Ureter (tissue), 1 donor: ENCODE results near the gene RALA. TPM values are rescaled to one million over a fixed set of nuclear protein-coding genes. Genes with fewer than 3 reads are reported as not detected.
A peak's percentile ranks its signal among the peaks of the same experiment; 100 is the strongest.
"Not testable (repeated sequence)": the region's sequence is repeated elsewhere in the genome, so short reads cannot be mapped to it uniquely, and the experiment has no call there.

Experiments
- DNase-seq: peaks from one replicate; pipeline ENCODE4 v3.0.0-alpha.2; 2020; ENCODE audit warnings: low spot score
- total RNA-seq: library from RNA; stranded (reverse); gene quantifications from one replicate; pipeline ENCODE4 v1.2.4, GENCODE V29; 2023
- donor health status: DM: yes; HTN: yes; CAD: no.

Gene RALA
- total RNA-seq, 1 donor from 2014 or later, result 20.0 TPM

DNA sequence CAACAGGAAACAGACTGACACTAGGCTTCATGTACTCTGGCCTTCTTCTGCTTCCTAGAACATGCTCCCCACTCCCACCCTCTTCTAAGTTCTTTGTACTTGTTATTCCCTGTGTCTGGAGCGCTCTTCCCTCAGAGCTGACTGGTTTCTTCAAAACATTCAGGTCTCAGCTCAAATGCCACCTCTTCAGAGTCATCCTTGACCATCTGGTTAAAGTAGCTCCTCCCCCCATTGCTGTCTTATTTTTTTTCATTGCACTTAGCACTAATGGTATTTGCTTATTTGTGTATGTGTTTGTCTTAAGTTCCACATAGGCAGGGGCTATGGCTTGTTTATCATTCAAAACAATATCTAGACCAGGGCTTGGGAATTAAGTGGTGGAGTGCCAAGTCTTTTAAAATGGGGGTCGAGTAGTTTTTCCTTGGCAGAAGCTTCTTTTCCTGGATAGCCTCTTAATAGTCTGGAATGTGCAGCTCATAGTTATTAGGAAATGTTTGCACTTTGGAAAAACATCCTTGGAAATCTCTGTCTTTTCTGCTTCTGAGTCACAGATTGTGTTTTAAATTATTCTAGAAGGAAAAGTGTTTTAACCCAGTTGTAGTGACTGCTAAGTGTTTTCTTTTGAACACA, 60.0 kb downstream of the RALA start:
- DNase-seq, result no peak

DNA sequence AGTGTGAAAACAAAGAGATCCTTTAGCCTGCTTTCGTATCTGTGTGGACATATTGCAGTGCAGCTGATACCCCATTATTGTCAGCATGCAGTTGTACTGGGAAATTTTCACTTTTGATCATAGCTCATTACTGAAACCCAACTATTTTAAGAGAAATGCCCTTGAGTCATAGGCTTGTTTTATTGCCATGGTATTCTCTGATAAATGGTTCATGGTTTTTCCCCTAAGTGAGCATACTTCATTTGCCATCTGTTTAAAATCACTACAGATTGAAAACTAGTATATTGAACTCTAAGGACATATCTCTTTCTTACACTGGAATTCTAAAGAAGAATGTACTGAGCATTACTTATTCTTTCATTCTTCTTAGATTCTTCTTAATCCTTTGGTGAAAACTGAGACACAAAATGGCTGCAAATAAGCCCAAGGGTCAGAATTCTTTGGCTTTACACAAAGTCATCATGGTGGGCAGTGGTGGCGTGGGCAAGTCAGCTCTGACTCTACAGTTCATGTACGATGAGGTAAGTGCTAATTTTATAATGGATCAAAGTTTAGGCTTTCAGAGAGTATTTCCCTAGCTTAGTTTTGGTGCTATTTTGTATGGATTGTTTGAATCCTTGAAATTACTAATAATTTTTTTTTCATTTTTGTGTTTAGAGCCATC, 63.0 kb downstream of the RALA start:
- DNase-seq, result no peak

- DNase-seq, result no peak
Measured at GRCh38 chr7:39688611-39689480, 65.5 kb downstream of the RALA start.

GRCh38 chr7:39691821-39692220, 68.4 kb downstream of the RALA start:
- no peak for DNase-seq

DNA sequence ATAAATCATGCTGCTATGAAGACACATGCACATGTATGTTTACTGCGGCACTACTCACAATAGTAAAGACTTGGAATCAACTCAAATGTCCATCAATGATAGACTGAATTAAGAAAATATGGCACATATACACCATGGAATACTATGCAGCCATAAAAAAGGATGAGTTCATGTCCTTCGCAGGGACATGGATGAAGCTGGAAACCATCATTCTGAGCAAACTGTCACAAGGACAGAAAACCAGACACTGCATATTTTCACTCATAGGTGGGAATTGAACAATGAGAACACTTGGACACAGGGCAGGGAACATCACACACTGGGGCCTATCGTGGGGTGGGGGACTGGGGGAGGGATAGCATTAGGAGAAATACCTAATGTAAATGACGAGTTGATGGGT, 69.7 kb downstream of the RALA start:
- DNase-seq, result not testable (repeated sequence)

DNA sequence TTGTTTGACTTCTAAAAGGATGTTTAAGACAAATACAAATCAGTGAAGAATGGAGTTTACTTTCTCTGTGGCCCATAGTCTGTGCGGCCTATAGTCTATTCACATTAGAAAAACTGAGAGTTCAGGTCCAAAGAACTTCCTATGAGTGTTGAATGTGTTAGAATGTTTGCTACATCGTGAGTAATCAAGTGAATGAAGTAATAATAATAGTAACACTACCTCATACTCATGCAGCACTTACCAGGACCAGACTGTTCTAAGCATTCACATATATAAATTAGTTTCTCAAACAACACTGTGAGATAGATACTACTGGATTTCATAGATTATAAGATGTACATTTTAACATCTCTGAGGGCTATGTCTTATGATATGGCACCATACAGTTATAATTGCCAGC, 70.4 kb downstream of the RALA start:
- no peak for DNase-seq

DNA sequence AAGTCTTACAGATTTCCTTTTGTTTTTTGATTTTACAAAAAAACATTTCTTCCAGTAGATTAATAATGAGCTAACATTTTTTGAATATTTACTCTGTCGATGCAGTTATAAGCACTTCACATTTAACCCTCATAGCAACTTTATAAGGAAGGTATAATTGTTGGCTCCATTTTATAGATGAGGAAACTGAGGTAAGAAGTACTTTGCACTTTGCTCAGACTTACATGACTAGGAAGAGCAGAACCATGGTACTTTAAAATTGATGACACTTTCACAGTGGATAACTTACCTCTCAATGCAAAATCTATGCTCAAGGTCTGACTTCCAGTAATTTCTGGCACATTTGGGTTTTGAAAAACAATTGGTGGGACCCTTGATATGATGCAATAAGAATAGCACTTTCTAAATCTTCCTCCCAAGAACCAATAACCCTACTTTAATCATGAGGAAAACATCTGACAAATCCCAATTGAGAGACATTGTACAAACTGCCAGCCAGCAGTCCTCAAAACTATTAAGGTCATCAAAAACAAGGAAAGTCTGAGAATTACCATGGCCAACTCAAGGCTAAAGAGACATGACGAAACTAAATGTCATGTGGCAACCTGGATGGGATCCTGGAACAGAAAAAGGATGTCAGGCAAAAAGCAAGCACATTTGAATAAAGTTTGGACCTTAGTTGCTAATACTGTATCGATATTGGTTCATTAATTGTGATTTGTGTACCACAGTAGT, 72.6 kb downstream of the RALA start:
- DNase-seq, result no peak

DNA sequence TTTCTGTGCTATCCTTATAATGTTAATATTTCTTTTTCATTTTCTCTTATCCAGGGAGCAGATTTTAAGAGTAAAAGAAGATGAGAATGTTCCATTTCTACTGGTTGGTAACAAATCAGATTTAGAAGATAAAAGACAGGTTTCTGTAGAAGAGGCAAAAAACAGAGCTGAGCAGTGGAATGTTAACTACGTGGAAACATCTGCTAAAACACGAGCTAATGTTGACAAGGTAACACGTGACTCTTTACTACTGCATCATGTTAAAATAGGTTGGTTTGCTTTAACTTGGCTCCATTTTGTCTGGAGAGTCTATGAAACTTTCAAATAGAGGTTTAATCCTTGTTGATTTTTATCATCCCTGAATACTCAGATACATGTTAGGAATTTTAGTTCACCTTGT, 73.3 kb downstream of the RALA start:
- DNase-seq, result no peak

- DNase-seq, result no peak
Measured at GRCh38 chr7:39697483-39697882, 74.1 kb downstream of the RALA start.

DNA sequence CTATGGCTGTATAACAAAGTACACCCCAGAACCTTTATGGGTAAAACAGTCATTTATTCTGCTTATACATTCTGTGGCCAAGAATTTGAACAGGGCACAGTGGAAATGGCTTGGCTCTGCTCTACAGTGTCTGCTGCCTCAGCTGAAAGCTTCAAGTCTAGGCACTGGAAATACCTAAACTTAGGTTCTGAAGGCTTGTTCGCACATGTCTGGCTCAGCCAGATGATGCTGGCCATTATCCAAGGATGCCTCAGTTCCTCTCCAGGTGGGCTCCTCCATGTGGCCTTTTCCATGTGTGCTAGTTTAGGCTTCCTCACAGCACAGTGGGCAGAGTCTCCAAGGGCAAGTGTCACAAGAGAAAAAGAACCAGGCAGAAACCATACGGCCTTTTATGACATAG, 76.8 kb downstream of the RALA start:
- no peak for DNase-seq

DNA sequence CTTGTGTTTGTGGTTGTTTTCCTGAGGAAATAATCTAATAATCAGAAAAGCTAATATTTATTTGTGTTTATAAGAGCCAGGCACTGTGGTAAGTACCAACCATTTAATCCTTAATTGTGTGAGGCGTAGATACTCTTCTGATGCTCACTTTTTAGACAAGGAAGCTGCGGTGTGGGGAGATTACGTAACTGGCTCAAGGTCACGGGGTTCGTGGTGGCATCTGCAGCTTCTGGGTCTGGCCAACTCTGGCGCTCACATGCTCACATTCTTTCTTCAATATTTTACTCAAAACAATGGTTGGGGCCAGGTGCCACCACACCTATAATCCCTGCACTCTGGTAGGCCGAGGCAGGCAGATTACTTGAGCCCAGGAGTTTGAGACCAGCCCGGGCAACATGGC, 77.6 kb downstream of the RALA start:
- no peak for DNase-seq

DNA sequence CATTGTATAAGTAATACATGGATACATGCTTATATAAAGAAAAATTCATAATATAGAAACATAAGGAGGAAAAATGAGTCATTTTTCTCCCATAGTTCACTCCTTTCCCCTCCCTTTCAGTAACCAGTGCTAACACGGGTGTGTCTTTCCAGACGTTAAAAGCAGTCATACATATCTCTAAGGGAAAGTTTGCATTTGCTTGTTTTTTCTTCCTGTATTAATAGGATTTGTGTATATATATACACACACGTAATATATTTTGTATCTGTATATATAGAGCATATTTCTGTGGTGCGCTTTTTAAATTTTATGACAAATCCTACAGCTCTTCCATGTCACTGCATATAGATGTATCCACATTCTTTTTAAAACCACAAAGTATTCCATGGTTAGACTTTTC, 78.8 kb downstream of the RALA start:
- DNase-seq, result no peak

DNA sequence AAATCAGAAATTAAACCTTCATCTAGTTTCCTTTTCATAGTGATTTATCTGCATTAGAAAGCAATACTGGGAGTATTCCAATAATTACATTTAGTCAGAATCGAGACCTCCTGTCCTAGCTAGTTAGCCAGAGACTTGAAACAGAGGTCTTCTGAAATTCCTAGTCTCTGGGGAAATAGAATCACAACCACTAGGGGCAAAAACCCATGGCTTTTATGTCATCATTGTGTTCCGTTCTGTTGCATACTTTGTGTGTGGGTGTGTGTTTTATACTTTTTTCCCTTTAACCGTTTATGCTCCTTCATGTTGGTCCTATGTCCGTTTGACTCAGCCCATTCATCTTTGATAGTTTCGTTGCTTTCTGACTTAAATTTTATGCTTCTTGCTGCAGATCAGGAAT, 79.8 kb downstream of the RALA start:
- DNase-seq, result no peak

DNA sequence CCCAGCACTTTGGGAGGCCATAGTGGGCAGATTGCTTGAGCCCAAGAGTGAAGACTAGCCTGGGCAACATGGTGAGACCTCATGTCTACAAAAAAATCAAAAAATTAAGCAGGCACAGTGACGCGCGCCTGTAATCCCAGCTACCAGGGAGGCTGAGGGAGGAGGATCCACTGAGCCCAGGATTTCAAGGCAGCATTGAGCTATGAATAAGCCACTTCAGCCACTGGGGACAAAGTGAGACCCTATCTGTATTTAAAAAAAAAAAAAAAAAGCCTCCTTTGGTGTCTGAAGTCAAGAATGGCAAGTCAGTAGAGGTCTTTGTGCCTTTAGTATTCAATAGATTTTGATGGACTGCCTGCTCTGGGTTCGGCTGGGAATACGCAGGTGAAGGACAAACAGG, 85.7 kb downstream of the RALA start:
- no peak for DNase-seq

DNA sequence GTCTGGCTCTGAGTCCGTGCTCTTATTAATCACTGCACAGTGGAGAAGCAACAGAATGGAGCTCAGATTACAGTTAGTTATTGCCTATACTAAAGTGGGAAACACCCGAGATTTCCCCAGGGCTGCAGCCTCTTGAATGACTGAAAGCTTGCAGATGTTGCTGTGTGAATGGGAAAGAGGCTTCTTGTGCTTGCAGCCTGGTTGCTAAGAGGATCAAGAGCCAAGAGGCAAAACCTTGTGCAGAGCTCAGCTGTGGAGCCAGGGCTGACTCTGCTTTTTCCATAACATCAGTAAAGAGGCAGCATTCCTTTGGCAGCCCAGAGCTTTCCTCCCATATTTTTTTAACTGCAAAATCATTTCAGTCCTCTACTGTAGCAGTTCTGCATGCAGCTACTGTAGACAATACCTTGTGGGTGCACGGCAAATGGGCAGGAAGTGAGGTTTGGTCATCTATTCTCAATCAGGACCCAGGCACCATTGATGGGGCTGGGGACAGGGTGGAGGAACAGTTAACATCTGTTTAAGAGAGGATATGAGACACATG, 86.5 kb downstream of the RALA start:
- DNase-seq, result no peak

GRCh38 chr7:39712751-39713150, 89.4 kb downstream of the RALA start:
- DNase-seq, result no peak

DNA sequence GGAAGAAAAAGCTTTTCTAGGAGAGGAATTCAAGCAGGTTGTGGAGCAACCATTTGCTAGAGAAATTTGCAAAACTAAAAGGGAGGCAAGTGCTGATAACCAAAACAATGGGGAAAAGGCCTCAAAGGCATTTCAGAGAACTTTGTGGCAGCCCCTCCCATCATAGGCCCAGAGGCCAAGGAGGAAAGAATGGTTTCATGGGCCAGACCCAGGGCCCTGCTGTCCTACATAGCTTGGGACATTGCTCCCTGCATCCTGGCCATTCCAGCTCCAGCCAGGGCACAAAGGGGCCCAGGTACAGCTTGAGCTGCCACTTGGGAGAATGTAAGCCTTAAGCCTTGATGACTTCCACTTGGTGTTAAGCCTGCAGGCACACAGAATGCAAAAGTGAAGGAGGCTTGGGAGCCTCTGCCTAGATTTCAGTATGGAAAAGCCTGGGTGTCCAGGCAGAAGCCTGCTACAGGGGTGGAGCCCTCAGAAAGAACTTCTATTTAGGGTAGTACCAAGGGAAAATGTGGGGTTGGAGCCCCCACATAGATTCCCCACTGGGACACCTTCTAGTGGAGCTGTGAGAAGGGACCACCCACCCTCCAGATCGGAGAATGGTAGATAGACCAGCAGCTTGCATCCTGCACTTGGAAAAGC, 91.2 kb downstream of the RALA start:
- no peak for DNase-seq

DNA sequence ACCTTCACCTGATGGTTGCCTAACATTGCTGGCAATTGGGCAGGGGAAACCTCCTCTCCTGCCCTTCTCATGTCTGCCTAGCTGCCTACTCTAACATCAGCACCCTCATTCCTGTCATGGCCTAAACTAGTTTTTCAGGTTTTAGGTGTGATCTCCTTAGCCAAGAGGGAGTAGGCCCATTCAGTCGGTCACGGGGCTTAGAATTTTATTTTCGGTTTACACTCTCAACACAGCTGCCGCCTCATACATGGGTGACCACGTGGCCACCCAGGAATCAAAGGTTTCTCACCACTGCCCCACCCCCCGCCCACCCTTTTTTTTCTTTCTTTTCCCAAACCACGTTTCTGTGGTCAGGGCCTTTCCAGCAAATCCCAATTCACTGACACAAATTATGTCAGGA, 97.2 kb downstream of the RALA start:
- peak; percentile 70 for DNase-seq

DNA sequence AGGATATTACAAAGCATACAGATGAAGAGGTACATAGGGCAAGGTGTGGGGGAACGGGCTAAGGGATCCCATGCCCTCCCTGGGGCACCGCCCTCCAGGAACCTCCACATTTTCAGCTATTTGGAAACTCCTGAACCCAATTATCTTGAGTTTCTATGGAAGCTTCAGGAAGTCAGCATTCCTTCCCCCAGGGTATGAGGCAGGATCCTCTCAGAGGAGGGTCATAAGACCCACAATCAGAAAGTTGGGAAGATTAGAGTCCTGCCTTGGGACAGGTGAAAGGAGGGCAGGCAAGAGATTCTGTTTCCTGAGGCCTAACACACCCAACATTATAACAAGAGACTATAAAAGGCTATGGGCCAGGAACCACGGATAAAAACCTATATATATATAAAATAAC, 98.0 kb downstream of the RALA start:
- DNase-seq, result no peak

DNA sequence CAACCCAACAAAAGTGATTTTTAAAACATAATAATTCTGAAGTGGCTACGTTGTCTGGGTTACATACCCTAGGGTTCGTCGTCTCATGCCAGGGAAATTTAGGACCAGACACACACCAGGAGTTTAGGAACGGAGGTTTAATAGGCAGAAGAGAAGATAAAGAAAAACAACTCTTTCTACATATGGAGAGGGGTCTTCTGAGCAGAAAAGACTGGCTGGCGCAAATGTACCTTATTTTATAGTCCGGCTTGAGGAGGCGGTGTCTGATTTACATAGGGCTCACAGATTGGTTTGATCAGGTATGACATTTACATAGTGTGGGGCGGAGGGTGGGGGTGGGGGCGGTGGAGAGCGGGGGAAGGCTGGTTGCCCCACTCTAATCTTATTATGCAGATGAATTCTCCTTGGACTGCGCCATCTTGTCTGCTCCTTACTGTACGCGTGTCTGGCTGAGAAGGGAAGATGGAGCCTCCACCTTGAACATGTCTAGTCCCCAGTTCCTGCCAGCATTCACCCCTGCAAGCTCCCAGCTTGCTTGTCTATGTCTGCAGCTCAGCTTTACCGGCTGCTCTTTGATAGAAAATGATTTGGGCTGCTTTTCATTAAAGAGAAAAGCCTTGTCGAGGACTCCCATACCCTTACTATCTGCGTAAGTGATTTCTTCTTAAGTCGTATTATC, 98.7 kb downstream of the RALA start:
- no peak for DNase-seq
